Endothelial cell of umbilical vein (primary cell): ENCODE data around the gene KCNMA1.

Experiments
- EZH2 ChIP-seq: IDR thresholded peaks from 2 replicates; pipeline ENCODE4 v1.6.1; 2012; ENCODE audit warnings: borderline replicate concordance, low read depth, mild to moderate bottlenecking, moderate library complexity, low read length, inconsistent platforms; ENCODE audit not compliant: severe bottlenecking
- GATA2 ChIP-seq: IDR thresholded peaks from 2 replicates; pipeline ENCODE4 v1.7.0; 2011; ENCODE audit warnings: low read depth, mild to moderate bottlenecking, moderate library complexity, mixed read lengths, low read length; ENCODE audit not compliant: insufficient read length, insufficient read depth
- JUN ChIP-seq: IDR thresholded peaks from 2 replicates; pipeline ENCODE4 v1.6.1; 2011; ENCODE audit warnings: borderline replicate concordance, low read depth; ENCODE audit not compliant: insufficient read length, insufficient read depth
- POLR2A ChIP-seq: IDR thresholded peaks from 2 replicates; pipeline ENCODE4 v1.6.1; 2012; ENCODE audit warnings: low read depth, mild to moderate bottlenecking, control low read depth, low read length
- POLR2AphosphoS5 ChIP-seq: IDR thresholded peaks from 2 replicates; pipeline ENCODE4 v1.6.1; 2012; ENCODE audit warnings: low read depth, mild to moderate bottlenecking, control low read depth, low read length, moderate library complexity; ENCODE audit not compliant: insufficient read depth
- TF ChIP-seq, protein P1 (sequence below), 2 donors: IDR thresholded peaks; 1 replicate in 1 of 2; 2 replicates in 1 of 2; pipeline ENCODE4 v1.5.1; 2011; ENCODE audit warnings: low read length in 2 of 2, mild to moderate bottlenecking in 2 of 2, moderate library complexity in 2 of 2, control low read depth in 1 of 2, inconsistent platforms in 1 of 2, low read depth in 1 of 2; ENCODE audit not compliant: insufficient read depth in 1 of 2; ENCODE audit errors: extremely low read depth in 1 of 2

GRCh38 chr10:77679217-77679616, 41.6 kb upstream of the KCNMA1 start:
- TF ChIP-seq EZH2 (no peak), POLR2AphosphoS5 (no peak), POLR2A (no peak), GATA2 (no peak), JUN (no peak)
- TF ChIP-seq, protein P1, sequence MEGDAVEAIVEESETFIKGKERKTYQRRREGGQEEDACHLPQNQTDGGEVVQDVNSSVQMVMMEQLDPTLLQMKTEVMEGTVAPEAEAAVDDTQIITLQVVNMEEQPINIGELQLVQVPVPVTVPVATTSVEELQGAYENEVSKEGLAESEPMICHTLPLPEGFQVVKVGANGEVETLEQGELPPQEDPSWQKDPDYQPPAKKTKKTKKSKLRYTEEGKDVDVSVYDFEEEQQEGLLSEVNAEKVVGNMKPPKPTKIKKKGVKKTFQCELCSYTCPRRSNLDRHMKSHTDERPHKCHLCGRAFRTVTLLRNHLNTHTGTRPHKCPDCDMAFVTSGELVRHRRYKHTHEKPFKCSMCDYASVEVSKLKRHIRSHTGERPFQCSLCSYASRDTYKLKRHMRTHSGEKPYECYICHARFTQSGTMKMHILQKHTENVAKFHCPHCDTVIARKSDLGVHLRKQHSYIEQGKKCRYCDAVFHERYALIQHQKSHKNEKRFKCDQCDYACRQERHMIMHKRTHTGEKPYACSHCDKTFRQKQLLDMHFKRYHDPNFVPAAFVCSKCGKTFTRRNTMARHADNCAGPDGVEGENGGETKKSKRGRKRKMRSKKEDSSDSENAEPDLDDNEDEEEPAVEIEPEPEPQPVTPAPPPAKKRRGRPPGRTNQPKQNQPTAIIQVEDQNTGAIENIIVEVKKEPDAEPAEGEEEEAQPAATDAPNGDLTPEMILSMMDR (IDR thresholded peaks at IDR 0.05; ENCODE audit: extremely low read depth in 1 of 2, insufficient read depth in 1 of 2, low read depth in 1 of 2, low read length in 2 of 2) = no peak
